ENCODE results near the gene DENND2D.

DENND2D gene

GRCh38 chr1:111174070-111174469 is 26.4 kb downstream of the DENND2D start:
- DNase-seq, result no peak

GRCh38 chr1:111172463-111172862 is 28.0 kb downstream of the DENND2D start:
- no peak for DNase-seq

- no peak for DNase-seq
These were observed 36.3 kb downstream of the DENND2D start for GRCh38 chr1:111164151-111164550.

- no peak for DNase-seq
These were observed 37.1 kb downstream of the DENND2D start for GRCh38 chr1:111163363-111163762.

- no peak for DNase-seq
These were observed 38.0 kb downstream of the DENND2D start for GRCh38 chr1:111162488-111162880.

GRCh38 chr1:111161843-111162487 is 38.5 kb downstream of the DENND2D start:
- DNase-seq, result no peak

GRCh38 chr1:111157431-111157830 is 43.0 kb downstream of the DENND2D start:
- no peak for DNase-seq

- DNase-seq, result no peak
These were observed 46.1 kb downstream of the DENND2D start for GRCh38 chr1:111154021-111154999.

- no peak for DNase-seq
These were observed 48.6 kb downstream of the DENND2D start for GRCh38 chr1:111151838-111152237.

GRCh38 chr1:111148376-111148881 is 52.0 kb downstream of the DENND2D start:
- no peak for DNase-seq

GRCh38 chr1:111147948-111148347 is 52.5 kb downstream of the DENND2D start:
- no peak for DNase-seq

- no peak for DNase-seq
These were observed 54.3 kb downstream of the DENND2D start for GRCh38 chr1:111145963-111146768.

- no peak for DNase-seq
These were observed 54.9 kb downstream of the DENND2D start for GRCh38 chr1:111145542-111145941.

GRCh38 chr1:111142356-111142975 is 58.0 kb downstream of the DENND2D start:
- no peak for DNase-seq

- no peak for DNase-seq
These were observed 58.9 kb downstream of the DENND2D start for GRCh38 chr1:111141245-111142220.

- no peak for DNase-seq
These were observed 59.8 kb downstream of the DENND2D start for GRCh38 chr1:111140680-111140967.

GRCh38 chr1:111139956-111140679 is 60.3 kb downstream of the DENND2D start, which contains the start of the genes CEPT1 and DRAM2:
CEPT1 (plus strand) TSS chr1:111140223; CDS start chr1:111147715, 7,492 bp downstream.
DRAM2 (minus strand) TSS chr1:111140093; CDS start chr1:111131554, 8,539 bp downstream.
- DNase-seq, result peak; percentile 94

- DNase-seq, result peak; percentile 53
These were observed 61.0 kb downstream of the DENND2D start for GRCh38 chr1:111139324-111139955.
